Measurements from ENCODE around the gene DENND6A. TPM values are rescaled to one million over a fixed set of nuclear protein-coding genes. Genes with fewer than 3 reads are reported as not detected.

Gene DENND6A
- total RNA-seq, 4 donors from 2014 or later, result 15.2 to 36.3 (median 24.5) TPM

DNA sequence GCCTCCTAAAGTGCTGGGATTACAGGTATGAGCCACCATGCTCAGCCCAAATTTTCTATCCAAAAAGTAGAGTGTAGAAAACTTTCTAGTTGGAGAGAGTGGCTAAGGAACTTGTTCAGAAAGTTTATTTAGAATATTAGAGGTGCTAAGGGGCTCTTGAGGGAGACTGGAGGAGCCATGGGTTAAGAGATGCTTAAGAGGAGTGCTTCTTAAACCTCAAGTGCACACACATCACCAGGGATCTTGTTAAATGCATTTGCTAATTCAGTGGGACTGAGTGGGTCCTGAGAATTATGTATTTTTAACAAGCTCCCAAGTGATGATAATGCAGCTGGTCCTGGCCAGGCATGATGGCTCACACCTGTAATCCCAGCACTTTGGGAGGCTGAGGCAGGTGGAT is 33.5 kb upstream of the DENND6A start:
- H3K27me3 ChIP-seq, result no peaks in the 10 kb centered on the region
- no peaks in the 10 kb centered on the region for H3K9me3 ChIP-seq
- H3K27ac ChIP-seq, result no peak overlapping the region
- no peaks in the 10 kb centered on the region for H3K4me1 ChIP-seq
- TF ChIP-seq, protein P1, sequence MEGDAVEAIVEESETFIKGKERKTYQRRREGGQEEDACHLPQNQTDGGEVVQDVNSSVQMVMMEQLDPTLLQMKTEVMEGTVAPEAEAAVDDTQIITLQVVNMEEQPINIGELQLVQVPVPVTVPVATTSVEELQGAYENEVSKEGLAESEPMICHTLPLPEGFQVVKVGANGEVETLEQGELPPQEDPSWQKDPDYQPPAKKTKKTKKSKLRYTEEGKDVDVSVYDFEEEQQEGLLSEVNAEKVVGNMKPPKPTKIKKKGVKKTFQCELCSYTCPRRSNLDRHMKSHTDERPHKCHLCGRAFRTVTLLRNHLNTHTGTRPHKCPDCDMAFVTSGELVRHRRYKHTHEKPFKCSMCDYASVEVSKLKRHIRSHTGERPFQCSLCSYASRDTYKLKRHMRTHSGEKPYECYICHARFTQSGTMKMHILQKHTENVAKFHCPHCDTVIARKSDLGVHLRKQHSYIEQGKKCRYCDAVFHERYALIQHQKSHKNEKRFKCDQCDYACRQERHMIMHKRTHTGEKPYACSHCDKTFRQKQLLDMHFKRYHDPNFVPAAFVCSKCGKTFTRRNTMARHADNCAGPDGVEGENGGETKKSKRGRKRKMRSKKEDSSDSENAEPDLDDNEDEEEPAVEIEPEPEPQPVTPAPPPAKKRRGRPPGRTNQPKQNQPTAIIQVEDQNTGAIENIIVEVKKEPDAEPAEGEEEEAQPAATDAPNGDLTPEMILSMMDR (IDR thresholded peaks at IDR 0.05), result no peak
- TF ChIP-seq POLR2A (IDR thresholded peaks at IDR 0.05), result no peak
- DNase-seq, result no peak
- no peaks in the 10 kb centered on the region for H3K36me3 ChIP-seq
- no peak overlapping the region for H3K4me3 ChIP-seq

DNA sequence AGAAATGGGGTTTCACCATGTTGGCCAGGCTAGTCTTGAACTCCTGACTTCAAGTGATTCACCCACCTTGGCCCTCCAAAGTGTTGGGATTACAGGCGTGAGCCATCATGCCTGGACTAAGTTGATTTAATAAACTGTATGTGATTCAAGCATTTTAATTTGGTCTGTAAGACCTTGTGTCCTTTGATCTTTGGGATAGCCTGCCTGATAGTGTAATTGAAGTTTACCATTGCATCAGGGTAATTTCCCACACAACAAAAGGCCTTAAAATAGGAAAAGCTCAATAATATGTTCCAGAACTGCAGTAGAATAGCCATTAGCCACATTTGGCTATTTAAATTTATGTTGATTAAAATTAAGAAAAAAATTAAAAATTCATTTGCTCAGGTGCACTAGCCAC is 25.2 kb upstream of the DENND6A start:
- DNase-seq, result no peak
- Histone ChIP-seq H3K27me3 (no peaks in the 10 kb centered on the region), H3K27ac (no peak overlapping the region), H3K36me3 (no peaks in the 10 kb centered on the region), H3K4me1 (no peaks in the 10 kb centered on the region), H3K9me3 (no peaks in the 10 kb centered on the region), H3K4me3 (no peak overlapping the region)
- TF ChIP-seq POLR2A (IDR thresholded peaks at IDR 0.05), result no peak
- TF ChIP-seq, protein P1 (IDR thresholded peaks at IDR 0.05), result no peak

DNA sequence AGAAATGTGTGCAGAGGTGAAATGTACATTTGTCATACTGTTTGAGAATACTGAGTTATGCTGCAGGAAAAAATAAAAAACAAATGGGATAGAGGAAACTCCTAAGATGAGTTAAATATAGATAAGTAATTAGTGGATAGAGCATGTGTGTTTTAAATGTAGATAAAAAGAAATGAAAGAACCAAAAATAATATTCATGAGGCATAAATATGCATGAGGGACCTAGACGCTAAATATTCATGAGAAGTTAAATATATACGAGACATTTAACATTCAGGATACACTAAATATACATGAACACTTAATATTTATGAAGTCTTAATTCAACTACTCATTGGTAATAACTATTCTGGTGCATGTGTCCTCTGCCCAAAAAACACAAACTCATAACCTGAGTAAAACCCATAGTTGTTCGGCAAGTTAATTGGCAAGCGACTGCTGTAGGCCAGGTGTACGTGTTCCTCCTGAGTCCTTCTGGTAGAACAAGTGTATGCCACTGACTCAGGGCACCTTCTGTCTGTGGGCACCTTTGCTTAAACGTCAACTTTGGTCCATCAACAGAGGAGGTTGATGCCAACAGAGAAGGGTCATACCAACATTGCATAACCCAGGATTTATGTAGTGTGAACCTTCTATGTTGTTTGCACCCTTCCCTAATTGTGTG is 24.5 kb upstream of the DENND6A start:
- no peak for TF ChIP-seq POLR2A (IDR thresholded peaks at IDR 0.05)
- TF ChIP-seq, protein P1 (IDR thresholded peaks at IDR 0.05), result no peak
- Histone ChIP-seq H3K27ac (no peak overlapping the region), H3K36me3 (no peaks in the 10 kb centered on the region), H3K27me3 (no peaks in the 10 kb centered on the region), H3K4me3 (no peak overlapping the region), H3K4me1 (no peaks in the 10 kb centered on the region), H3K9me3 (no peaks in the 10 kb centered on the region)
- no peak for DNase-seq

DNA sequence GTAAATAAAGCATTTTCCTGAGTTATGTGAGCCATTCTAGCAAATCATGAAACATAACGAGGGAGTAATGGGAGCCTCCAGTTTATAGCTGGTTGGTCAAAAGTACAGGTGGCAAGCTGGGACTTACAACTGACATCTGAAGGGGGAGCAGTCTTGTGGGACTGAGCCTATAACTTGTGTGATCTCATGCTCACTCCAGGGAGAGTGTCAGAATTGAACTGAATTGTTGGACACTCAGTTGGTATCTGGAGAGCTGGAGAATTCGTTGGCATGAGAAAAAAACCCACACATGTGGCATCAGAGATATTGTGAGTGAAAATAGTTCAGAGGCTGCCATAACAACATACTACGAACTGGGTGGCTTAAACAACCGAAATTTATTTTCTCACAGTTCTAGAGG is 22.8 kb upstream of the DENND6A start:
- DNase-seq, result no peak
- H3K27me3 ChIP-seq, result no peaks in the 10 kb centered on the region
- no peak overlapping the region for H3K27ac ChIP-seq
- TF ChIP-seq POLR2A (IDR thresholded peaks at IDR 0.05), result no peak
- TF ChIP-seq, protein P1 (IDR thresholded peaks at IDR 0.05), result no peak
- no peaks in the 10 kb centered on the region for H3K9me3 ChIP-seq
- no peak overlapping the region for H3K4me3 ChIP-seq
- no peaks in the 10 kb centered on the region for H3K4me1 ChIP-seq
- no peaks in the 10 kb centered on the region for H3K36me3 ChIP-seq

DNA sequence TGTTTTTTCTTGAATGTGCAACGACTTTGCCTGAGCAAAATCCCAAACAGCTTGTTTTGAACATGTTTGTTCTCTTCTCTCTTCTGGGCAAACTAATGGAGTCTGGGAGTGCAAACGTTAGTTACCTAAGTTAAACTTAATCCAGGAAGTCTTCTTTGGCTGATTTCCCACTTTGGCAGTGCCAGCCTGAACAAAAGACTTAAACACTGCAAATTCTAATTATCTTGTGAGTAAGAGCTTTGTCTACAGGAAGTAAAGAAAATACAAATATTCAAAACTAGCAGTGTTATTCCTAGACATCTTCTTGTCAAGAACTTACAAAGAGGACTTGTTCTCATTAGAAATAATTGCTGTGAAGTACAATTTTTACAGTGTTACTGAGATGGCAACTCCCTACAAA is 16.7 kb upstream of the DENND6A start:
- Histone ChIP-seq H3K36me3 (no peaks in the 10 kb centered on the region), H3K4me1 (no peaks in the 10 kb centered on the region), H3K9me3 (no peaks in the 10 kb centered on the region), H3K27me3 (no peaks in the 10 kb centered on the region), H3K4me3 (no peak overlapping the region), H3K27ac (no peak overlapping the region)
- TF ChIP-seq, protein P1 (IDR thresholded peaks at IDR 0.05), result no peak
- no peak for TF ChIP-seq POLR2A (IDR thresholded peaks at IDR 0.05)
- no peak for DNase-seq

DNA sequence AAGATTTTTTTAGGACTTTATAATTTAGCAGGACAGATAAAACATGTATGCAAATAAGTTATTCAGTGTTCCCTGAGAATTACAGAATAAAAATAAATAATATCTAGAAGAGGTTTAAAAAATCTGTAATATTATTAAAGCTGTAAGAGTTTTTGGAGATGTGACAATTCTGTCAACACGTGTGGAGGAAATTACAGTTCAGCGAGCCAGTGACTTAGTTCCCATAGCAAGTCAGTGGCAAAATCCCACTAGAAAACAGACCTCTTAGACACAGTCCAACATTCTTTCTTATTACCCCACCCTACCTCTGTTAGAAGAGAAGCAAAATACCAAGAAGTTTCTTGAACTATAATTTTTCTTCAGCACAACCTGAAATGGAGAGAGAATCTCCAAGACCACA is 16.2 kb upstream of the DENND6A start:
- H3K9me3 ChIP-seq, result no peaks in the 10 kb centered on the region
- TF ChIP-seq, protein P1 (IDR thresholded peaks at IDR 0.05), result no peak
- no peak for TF ChIP-seq POLR2A (IDR thresholded peaks at IDR 0.05)
- no peaks in the 10 kb centered on the region for H3K4me1 ChIP-seq
- no peak overlapping the region for H3K27ac ChIP-seq
- no peaks in the 10 kb centered on the region for H3K27me3 ChIP-seq
- H3K36me3 ChIP-seq, result no peaks in the 10 kb centered on the region
- H3K4me3 ChIP-seq, result no peak overlapping the region
- DNase-seq, result no peak

All from Peyer's patch (tissue), 4 donors.